Esophagus squamous epithelium (tissue), 5 donors: ENCODE results near the gene PAK2. TPM values are rescaled to one million over a fixed set of nuclear protein-coding genes. Genes with fewer than 3 reads are reported as not detected.

Experiments used
- DNase-seq: peaks from one replicate; lab custom pipeline; 2025; lab: John Stamatoyannopoulos, UW
- H3K27ac ChIP-seq, 4 donors: fragments of 200-600 bp; sonication (generic); one replicate each; pipeline ENCODE4 v1.5.1; 2016 to 2019; ENCODE audit warnings: mild to moderate bottlenecking in 1 of 4
- H3K27me3 ChIP-seq, 4 donors: fragments of 200-600 bp; sonication (generic); 1 replicate in 3 of 4; 2 replicates in 1 of 4; pipeline versions ENCODE4 v1.5.1 to v1.6.0; 2017 to 2021; ENCODE audit warnings: antibody characterized with exemption in 1 of 4
- H3K36me3 ChIP-seq, 3 donors: fragments of 200-600 bp; sonication (generic); one replicate each; pipeline ENCODE4 v1.5.1; 2016 to 2019
- H3K4me1 ChIP-seq, 3 donors: fragments of 200-600 bp; sonication (generic); one replicate each; pipeline ENCODE4 v1.5.1; 2017 to 2019
- H3K4me3 ChIP-seq, 4 donors: fragments of 200-600 bp; sonication (generic); 1 replicate in 3 of 4; 2 replicates in 1 of 4; pipeline ENCODE4 v1.5.1; 2016 to 2019; ENCODE audit warnings: mild to moderate bottlenecking in 2 of 4, moderate library complexity in 1 of 4
- H3K9me3 ChIP-seq, 3 donors: fragments of 200-600 bp; sonication (generic); one replicate each; pipeline ENCODE4 v1.5.1; 2016 to 2019
- POLR2A ChIP-seq, 4 donors: fragments of 450-650 bp; IDR thresholded peaks; one replicate each; pipeline ENCODE4 v1.6.1; 2017; ENCODE audit warnings: antibody characterized with exemption in 4 of 4, mild to moderate bottlenecking in 4 of 4, moderate library complexity in 3 of 4
- WGBS, 2 donors: methylation state at CpG; one replicate each; pipeline ENCODE4 v1.1.5; 2018; 5-methylcytosine and 5-hydroxymethylcytosine counted together
- intact Hi-C: fragments of 100-400 bp; cut with DNase I; formaldehyde crosslinking; loops from one replicate; pipeline ENCODE4 v1.15.0; 2022
- total RNA-seq, 4 donors: library from RNA; depleted of rRNA; stranded (reverse); fragments of >200 nt; gene quantifications; one replicate each; pipeline ENCODE4 v1.1.0, GENCODE V29; 2016
- TF ChIP-seq, protein P1 (sequence below), 6 experiments: fragments of 450-650 bp in 4 of 6; fragments of 200-600 bp in 2 of 6; sonication (generic) in 2 of 6; IDR thresholded peaks; one replicate each; pipeline ENCODE4 v1.5.1; 2016 to 2019; ENCODE audit warnings: antibody characterized with exemption in 6 of 6, mild to moderate bottlenecking in 4 of 6, moderate library complexity in 4 of 6
- donor health status: DM: yes; HTN: yes; CAD: no.

The PAK2 gene
- total RNA-seq, 4 donors from 2014 or later: 24.6 to 42.9 (median 38.8) TPM

DNA sequence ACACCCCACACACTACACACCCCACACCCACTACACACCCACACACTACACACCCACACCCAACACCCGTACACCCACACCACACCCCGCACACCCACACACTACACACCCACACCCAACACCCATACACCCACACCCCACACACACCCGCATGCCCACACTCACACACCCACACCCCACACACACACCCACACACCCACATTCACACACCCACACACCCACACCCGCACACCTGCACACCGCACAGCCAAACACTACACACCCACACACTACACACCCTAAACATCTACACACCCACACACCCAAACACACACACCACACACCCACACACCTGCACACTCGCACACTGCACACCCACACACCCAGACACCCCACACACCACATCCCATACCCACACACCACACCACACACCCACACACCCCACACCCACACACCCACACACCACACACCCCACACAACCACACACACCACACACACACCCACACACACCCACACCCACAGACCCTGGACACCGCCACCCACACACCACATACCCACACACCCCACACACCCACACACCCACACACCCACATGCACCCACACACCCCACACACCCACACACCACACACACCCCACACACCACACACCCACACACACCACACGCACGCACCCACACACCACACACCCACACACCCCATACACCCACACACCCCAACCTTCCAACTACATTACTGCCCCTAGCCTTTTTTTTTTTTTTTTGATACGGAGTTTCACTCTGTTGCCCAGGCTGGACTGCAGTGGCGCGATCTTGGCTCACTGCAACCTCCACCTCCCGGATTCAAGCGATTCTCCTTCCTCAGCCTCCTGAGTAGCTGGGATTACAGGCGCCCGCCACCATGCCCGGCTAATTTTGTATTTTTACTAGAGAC is 44.5 kb upstream of the PAK2 start:
- Histone ChIP-seq H3K9me3 (no peaks in the 10 kb centered on the region), H3K27ac (no peak overlapping the region), H3K27me3 (no peaks in the 10 kb centered on the region), H3K4me1 (no peaks in the 10 kb centered on the region), H3K36me3 (no peaks in the 10 kb centered on the region), H3K4me3 (no peak overlapping the region)
- TF ChIP-seq, protein P1, sequence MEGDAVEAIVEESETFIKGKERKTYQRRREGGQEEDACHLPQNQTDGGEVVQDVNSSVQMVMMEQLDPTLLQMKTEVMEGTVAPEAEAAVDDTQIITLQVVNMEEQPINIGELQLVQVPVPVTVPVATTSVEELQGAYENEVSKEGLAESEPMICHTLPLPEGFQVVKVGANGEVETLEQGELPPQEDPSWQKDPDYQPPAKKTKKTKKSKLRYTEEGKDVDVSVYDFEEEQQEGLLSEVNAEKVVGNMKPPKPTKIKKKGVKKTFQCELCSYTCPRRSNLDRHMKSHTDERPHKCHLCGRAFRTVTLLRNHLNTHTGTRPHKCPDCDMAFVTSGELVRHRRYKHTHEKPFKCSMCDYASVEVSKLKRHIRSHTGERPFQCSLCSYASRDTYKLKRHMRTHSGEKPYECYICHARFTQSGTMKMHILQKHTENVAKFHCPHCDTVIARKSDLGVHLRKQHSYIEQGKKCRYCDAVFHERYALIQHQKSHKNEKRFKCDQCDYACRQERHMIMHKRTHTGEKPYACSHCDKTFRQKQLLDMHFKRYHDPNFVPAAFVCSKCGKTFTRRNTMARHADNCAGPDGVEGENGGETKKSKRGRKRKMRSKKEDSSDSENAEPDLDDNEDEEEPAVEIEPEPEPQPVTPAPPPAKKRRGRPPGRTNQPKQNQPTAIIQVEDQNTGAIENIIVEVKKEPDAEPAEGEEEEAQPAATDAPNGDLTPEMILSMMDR (IDR thresholded peaks at IDR 0.05): no peak
- TF ChIP-seq POLR2A (IDR thresholded peaks at IDR 0.05): no peak
- no peak for DNase-seq
- WGBS, 2 donors: 77 to 84% methylated on average over 12 to 14 of the region's 17 CpGs
- intact Hi-C loops: no loop called here

DNA sequence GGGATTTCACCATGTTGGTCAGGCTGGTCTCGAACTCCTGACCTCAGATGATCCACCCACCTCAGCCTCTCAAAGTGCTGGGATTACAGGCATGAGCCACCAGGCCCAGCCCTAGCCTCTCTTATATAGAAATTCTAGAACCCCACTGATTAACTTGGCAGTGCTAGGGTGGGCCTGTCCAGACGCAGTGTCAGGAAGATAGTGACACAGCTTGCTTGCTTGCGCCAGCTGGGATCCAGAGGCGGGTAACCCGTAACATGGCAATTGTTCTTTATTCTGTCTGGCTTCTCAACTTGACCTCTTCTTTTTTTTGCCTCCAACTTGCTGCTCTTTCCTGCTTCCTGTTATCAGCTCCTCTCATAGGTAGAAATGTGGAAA is 43.8 kb upstream of the PAK2 start:
- H3K9me3 ChIP-seq: no peaks in the 10 kb centered on the region

DNA sequence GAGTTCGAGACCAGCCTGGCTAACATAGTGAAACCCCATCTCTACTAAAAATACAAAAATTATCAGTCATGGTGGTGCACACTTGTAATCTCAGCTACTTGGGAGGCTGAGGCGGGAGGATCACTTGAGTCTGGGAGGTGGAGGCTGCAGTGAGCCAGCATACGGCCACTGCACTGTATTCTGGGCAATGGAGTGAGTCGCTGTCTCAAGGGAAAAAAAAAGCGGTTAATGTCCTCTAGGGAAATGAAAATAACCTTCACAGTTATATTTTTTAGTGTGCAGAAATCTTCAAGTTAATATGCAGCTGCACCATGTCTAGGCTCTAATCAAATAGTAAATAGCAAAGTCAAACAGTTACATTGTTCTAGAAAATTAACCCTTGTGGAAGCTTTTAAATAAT is 42.4 kb upstream of the PAK2 start:
- H3K4me3 ChIP-seq: no peak overlapping the region
- DNase-seq: no peak
- TF ChIP-seq, protein P1 (IDR thresholded peaks at IDR 0.05): no peak
- no peak for TF ChIP-seq POLR2A (IDR thresholded peaks at IDR 0.05)
- no peaks in the 10 kb centered on the region for H3K9me3 ChIP-seq
- no peaks in the 10 kb centered on the region for H3K4me1 ChIP-seq
- H3K36me3 ChIP-seq: no peaks in the 10 kb centered on the region
- H3K27me3 ChIP-seq: no peaks in the 10 kb centered on the region
- intact Hi-C loops: no loop called here
- no peak overlapping the region for H3K27ac ChIP-seq
- WGBS, 2 donors: 79 to 81% methylated on average over 5 of the region's 5 CpGs

More for the DNA sequence above, 43.8 kb upstream of the PAK2 start:
- H3K36me3 ChIP-seq: no peaks in the 10 kb centered on the region
- H3K4me1 ChIP-seq: no peaks in the 10 kb centered on the region
- H3K27ac ChIP-seq: no peak overlapping the region
- no peak overlapping the region for H3K4me3 ChIP-seq
- no peak for TF ChIP-seq POLR2A (IDR thresholded peaks at IDR 0.05)
- TF ChIP-seq, protein P1 (IDR thresholded peaks at IDR 0.05): no peak
- H3K27me3 ChIP-seq: no peaks in the 10 kb centered on the region
- WGBS, 2 donors: 64 to 66% methylated on average over 5 of the region's 5 CpGs
- intact Hi-C loops: no loop called here
- no peak for DNase-seq

DNA sequence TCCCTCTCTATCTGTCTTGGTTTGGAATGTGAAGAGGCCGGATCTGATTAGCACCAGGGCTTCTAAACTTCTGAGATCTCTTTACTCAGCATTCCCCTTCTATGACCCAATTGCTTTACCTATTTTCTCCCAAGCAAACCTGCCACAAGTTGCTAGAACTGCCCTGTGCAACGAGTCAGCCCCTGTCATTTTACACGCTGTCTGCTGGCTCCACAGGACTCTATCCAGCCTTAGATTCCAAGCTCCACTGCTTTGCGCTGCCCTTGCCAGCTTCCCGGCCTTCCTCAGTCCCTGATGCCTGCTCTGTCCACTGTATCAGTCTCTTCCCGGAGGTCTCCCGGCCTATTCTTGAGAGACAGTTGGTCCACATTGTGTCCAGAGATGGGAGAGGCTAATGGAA is 39.9 kb upstream of the PAK2 start:
- no peaks in the 10 kb centered on the region for H3K4me1 ChIP-seq
- H3K36me3 ChIP-seq: no peaks in the 10 kb centered on the region
- WGBS, 2 donors: 81 to 84% methylated on average over 7 of the region's 7 CpGs
- intact Hi-C loops: no loop called here
- no peaks in the 10 kb centered on the region for H3K9me3 ChIP-seq
- TF ChIP-seq, protein P1 (IDR thresholded peaks at IDR 0.05): no peak
- no peak for TF ChIP-seq POLR2A (IDR thresholded peaks at IDR 0.05)
- no peak overlapping the region for H3K4me3 ChIP-seq
- DNase-seq: no peak
- no peak overlapping the region for H3K27ac ChIP-seq
- H3K27me3 ChIP-seq: no peaks in the 10 kb centered on the region

DNA sequence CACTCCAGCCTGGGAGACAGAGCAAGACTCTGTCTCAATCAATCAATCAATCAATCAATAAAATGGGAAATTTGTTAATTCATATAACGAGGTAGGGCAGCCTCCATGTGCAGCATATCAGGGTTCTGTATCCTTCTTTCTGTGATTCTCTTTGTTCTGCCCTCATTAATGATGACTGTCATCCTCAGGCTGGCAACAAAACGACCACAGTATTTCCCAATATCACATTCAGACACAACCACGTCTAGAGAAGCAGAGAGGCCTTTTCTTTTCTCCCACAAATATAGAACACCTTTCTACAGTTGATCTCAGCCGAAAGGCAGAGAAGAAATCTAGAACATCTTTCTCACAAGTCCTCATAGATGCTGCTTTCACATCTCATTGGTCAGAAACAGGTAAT is 38.9 kb upstream of the PAK2 start:
- H3K36me3 ChIP-seq: no peaks in the 10 kb centered on the region
- H3K4me3 ChIP-seq: no peak overlapping the region
- no peak for TF ChIP-seq POLR2A (IDR thresholded peaks at IDR 0.05)
- TF ChIP-seq, protein P1 (IDR thresholded peaks at IDR 0.05): no peak
- H3K27ac ChIP-seq: no peak overlapping the region
- no peaks in the 10 kb centered on the region for H3K9me3 ChIP-seq
- intact Hi-C loops: no loop called here
- peaks cover 0 to 4% (median 3%) of the 10 kb centered on the region in 3 donors for H3K4me1 ChIP-seq
- H3K27me3 ChIP-seq: no peaks in the 10 kb centered on the region
- DNase-seq: no peak
- 65 to 69% methylated on average over 4 of the region's 4 CpGs for WGBS, 2 donors
